RWPE1 (cell line): ENCODE measurements around the gene SDK2.

ENCODE experiments used
- CTCF ChIA-PET: fragments of 350-600 bp; sonication (Branson Sonifier 250); formaldehyde crosslinking; extraction: SDS; loops from one replicate; lab custom pipeline; 2021; lab: Yijun Ruan, JAX
- POLR2A ChIA-PET: fragments of 400-600 bp; formaldehyde crosslinking; extraction: SDS; loops from one replicate; lab custom pipeline; 2020; ENCODE audit warnings: antibody characterized with exemption; ENCODE audit not compliant: low non-redundant PET; lab: Yijun Ruan, JAX
- DNase-seq: peaks from one replicate; pipeline ENCODE4 v3.0.0; 2012; ENCODE audit warnings: low spot score
- H3K27ac ChIP-seq: fragments of 450-650 bp; 2 replicates; pipeline ENCODE4 v1.5.1; 2017
- CTCF ChIP-seq: fragments of 450-650 bp; conservative IDR thresholded peaks from 2 replicates; pipeline ENCODE4 v1.5.1; 2017; ENCODE audit warnings: low read depth, mild to moderate bottlenecking

SDK2 gene

GRCh38 chr17:73498176-73498575, 146.1 kb downstream of the SDK2 start:
- no peak for TF ChIP-seq CTCF
- DNase-seq = no peak
- H3K27ac ChIP-seq = no peak overlapping the region
- POLR2A ChIA-PET = no interaction called here
- CTCF ChIA-PET = interaction anchor here (0.6 kb wide), 1 partner anchor 661 kb away, joined by 4 read pairs; no protein-coding TSS in a partner anchor

- no peak overlapping the region for H3K27ac ChIP-seq
- no peak for TF ChIP-seq CTCF
- no peak for DNase-seq
- POLR2A ChIA-PET = no interaction called here
- CTCF ChIA-PET = interaction anchor here (0.6 kb wide), 1 partner anchor 661 kb away, joined by 4 read pairs; no protein-coding TSS in a partner anchor
These were observed 146.5 kb downstream of the SDK2 start for GRCh38 chr17:73497721-73498120.

GRCh38 chr17:73496232-73496631, 148.0 kb downstream of the SDK2 start:
- CTCF ChIA-PET = no interaction called here
- no peak for TF ChIP-seq CTCF
- POLR2A ChIA-PET = no interaction called here

GRCh38 chr17:73495641-73496040, 148.6 kb downstream of the SDK2 start:
- ChIA-PET POLR2A (no interaction called here), CTCF (no interaction called here)
- no peak for TF ChIP-seq CTCF
- DNase-seq = no peak
- H3K27ac ChIP-seq = no peak overlapping the region

More at GRCh38 chr17:73496232-73496631, 148.0 kb downstream of the SDK2 start:
- no peak overlapping the region for H3K27ac ChIP-seq
- DNase-seq = no peak

GRCh38 chr17:73494950-73495349, 149.3 kb downstream of the SDK2 start:
- no peak for DNase-seq

GRCh38 chr17:73493956-73494926, 150.0 kb downstream of the SDK2 start:
- no peak for TF ChIP-seq CTCF
- ChIA-PET CTCF (no interaction called here), POLR2A (no interaction called here)
- no peak overlapping the region for H3K27ac ChIP-seq
- DNase-seq = no peak

More at GRCh38 chr17:73494950-73495349, 149.3 kb downstream of the SDK2 start:
- ChIA-PET POLR2A (no interaction called here), CTCF (no interaction called here)
- H3K27ac ChIP-seq = no peak overlapping the region
- TF ChIP-seq CTCF = no peak
